Stimulated activated CD4-positive, alpha-beta T cell treated with anti-CD3 and anti-CD28 coated beads, Interleukin-4, amount 100 ng/mL, for 48 hours (primary cell): ENCODE measurements around the gene SLC26A8.
"Not testable (repeated sequence)": the region's sequence is repeated elsewhere in the genome, so short reads cannot be mapped to it uniquely, and the experiment has no call there.

ENCODE experiments used
- DNase-seq, 2 donors: peaks; one replicate each; pipeline ENCODE4 v3.0.0-alpha.2; 2020; ENCODE audit warnings: low read depth in 2 of 2

SLC26A8 gene

GRCh38 chr6:35914536-35914935, 109.9 kb downstream of the SLC26A8 start:
- no peak for DNase-seq

- DNase-seq, result no peak
Measured at GRCh38 chr6:35911871-35912653, 112.4 kb downstream of the SLC26A8 start.

GRCh38 chr6:35909571-35909970, 114.9 kb downstream of the SLC26A8 start:
- not testable (repeated sequence) for DNase-seq

GRCh38 chr6:35908753-35909401, 115.6 kb downstream of the SLC26A8 start:
- not testable (repeated sequence) for DNase-seq

DNA sequence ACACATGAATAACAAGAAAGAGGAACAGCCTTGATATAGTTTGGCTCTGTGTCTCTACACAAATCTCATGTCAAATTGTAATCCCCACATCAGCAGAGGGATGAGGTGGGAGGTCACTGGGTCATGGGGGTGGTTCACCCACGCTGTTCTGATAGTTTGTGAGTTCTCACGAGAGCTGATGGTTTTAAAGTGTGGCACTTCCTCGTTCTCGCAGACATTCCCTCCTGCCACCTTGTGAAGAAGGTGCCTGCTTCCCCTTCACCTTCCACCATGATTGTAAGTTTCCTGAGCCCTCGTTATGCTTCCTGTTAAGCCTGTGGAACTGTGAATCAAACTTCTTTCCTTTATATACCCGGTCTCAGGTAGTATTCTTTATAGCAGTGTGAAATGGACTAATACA, 116.7 kb downstream of the SLC26A8 start:
- no peak for DNase-seq

- no peak for DNase-seq
Measured at GRCh38 chr6:35906499-35906846, 118.0 kb downstream of the SLC26A8 start.

GRCh38 chr6:35905841-35906498, 118.5 kb downstream of the SLC26A8 start:
- no peak for DNase-seq

- DNase-seq, result no peak
Measured at GRCh38 chr6:35905141-35905785, 119.2 kb downstream of the SLC26A8 start.

DNA sequence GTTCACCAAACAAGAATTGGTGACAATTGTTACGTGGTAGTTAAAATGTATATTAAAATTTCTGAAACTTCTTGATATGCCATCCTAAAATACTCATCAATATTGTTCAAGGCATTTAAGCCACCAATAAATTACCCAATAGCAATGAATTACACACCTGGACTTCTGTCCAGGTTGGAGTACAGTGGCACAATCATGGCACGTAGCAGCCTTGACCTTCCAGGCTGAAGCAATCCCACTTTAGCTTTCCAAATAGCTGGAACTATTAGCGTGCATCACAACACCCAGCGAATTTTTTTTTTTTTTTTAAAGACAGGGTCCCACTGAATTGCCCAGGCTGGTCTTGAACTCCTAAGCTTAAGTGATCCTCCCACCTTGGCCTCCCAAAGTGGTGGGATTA, 120.8 kb downstream of the SLC26A8 start:
- no peak for DNase-seq

DNA sequence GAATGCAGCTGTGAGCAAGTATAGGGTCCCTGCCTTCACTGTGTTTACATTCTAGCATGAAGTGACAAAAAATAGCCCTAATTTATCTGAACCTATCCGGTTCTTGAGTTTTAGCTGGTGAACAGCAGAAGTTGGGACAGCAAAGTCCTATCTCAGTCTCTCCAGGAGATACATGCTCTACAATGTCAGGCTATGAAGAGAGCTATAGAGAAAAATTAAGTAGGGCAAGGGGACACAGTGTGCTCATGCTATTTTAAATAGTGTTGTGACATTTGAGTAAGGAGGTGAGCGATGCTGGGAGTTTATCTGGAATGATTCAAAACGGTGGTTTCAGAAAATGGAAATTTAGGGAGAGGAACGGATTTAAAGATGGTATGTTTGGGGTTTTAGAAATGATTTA, 124.0 kb downstream of the SLC26A8 start:
- DNase-seq, result no peak

GRCh38 chr6:35898003-35898402, 126.4 kb downstream of the SLC26A8 start:
- DNase-seq, result no peak

DNA sequence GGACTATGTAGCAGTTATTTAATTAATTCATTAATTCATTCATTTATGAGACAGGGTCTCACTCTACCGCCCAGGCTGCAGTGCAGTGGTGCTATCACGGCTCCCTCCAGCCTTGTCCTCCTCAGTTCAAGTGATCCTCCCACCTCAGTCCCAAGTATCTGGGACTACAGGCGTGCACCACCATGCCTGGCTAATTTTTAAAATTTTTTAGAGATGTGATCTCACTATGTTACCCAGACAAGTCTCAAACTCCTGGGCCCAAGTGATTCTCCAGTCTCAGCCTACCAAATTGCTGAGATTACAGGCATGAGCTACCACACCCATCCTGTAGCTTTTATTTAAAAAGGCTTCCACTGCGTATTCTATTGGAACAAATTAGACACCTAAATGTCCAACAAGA, 127.0 kb downstream of the SLC26A8 start:
- DNase-seq, result no peak

GRCh38 chr6:35897036-35897435, 127.4 kb downstream of the SLC26A8 start:
- no peak for DNase-seq

DNA sequence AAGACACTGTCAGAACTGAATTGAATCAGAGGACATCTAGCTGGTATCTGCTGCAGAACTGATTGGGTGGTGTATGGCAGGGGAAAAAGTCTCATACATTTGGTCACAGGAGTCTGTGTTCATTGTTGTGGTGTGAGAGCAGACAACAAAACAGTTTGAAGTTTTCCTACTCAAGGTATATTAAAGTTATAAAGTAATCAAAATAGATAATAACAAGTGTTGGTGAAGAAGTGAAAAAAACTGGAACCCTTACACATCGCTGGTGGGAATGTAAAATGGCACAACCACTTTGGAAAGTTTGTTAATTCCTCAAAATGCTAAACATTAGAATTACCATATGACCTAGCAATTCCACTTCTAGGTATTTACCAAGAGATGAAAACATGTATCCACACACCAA, 128.2 kb downstream of the SLC26A8 start:
- DNase-seq, result no peak

DNA sequence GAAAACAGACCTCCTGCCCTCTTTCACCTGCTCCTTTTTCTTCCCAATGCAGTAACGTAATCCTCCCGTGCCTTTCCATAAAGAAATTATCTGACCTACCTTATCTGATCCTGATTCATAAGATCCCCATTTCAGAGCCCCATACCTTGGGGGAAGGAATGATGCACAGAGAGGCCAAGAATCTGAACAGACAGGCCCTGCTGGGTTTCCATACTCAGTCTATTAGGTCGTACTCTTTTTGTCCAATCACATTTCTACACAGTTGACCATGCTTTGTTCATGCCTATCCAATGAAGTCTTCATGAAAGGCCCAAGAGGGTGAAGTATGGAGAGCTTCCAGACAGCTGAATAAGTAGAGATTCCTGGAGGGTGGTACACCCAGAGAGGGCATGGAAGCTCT, 128.9 kb downstream of the SLC26A8 start:
- DNase-seq, result no peak

- DNase-seq, result no peak
Measured at GRCh38 chr6:35894776-35895175, 129.7 kb downstream of the SLC26A8 start.
